Smooth muscle cell of the brain vasculature (primary cell): ENCODE data around the gene KLHDC7B.

ENCODE experiments used
- DNase-seq: peaks from one replicate; pipeline ENCODE4 v3.0.0-alpha.2; 2012; ENCODE audit warnings: low read depth, low spot score

The KLHDC7B gene

DNA sequence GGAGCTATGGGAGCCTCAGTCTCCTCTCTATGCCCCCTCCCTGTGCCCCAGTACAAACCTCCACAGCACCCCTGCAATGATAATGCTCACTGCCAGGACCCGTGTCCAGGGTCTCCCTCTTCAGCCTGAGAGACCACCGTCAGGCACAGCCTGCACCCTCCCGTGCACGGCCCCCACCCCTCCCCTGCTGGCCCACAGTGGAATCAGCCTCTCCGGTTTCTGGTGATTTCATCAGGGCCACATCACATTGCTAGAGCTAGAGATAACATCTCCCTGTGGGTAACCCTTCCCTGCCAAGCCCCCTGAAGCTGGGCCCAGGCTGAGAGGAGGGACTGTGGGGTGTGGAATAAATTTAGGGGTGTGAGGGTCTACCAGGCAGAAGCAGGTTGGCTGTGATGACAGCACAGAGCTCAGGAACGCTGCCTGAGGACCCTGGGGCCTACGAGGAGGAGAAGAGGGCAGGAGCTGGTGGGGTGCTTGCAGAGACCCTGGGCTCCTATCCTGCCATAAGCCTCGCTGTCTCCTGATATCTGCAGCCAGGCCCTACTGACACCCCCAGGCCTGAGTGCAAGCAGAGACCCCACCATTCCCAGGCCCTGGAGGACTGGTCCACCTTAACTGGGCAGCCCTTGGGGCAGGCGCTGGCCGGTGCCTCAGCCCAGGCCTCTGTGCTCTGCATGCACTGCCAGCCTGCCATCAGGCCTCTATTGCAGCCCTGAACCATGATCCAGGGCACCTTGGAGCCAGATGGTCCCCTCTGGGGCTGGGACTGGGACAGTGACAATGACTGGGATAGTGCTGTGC is at the start of gene KLHDC7B:
KLHDC7B (plus strand) TSS at position 378 of the 804 bp plus-strand sequence; CDS start at position 723, 345 bp downstream.
- no peak for DNase-seq

- DNase-seq: no peak
These were observed 48.6 kb upstream of the KLHDC7B start for GRCh38 chr22:50497093-50497492.

DNA sequence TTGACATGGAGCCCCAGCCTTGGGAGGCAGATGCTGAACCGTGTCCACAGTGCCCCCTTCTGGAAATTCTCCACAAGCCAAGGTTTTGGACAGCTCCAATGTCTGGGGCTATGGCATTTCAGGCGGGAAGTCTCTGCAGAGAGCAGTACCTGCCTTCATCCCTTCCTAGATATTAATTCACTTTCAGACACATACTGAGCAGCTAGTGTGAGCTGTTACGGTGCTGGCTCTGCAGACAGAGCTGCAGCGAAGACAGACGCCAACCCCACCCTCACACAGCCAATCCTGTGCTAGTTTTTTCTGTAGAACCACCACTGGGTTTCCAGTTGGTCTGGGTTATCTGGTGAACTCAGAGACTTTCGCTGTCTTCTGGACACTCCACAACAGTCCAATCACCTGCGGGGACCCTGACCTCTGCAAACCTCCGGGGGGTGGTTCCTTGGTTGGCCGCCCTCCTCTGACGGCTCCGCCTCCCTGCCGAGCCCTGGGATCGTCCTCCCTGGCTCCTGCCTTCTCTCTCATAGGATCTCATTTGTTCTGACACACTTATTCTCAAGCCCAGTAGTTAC is 47.3 kb upstream of the KLHDC7B start:
- DNase-seq: no peak

- DNase-seq: no peak
These were observed 45.2 kb upstream of the KLHDC7B start for GRCh38 chr22:50500452-50500851.

DNA sequence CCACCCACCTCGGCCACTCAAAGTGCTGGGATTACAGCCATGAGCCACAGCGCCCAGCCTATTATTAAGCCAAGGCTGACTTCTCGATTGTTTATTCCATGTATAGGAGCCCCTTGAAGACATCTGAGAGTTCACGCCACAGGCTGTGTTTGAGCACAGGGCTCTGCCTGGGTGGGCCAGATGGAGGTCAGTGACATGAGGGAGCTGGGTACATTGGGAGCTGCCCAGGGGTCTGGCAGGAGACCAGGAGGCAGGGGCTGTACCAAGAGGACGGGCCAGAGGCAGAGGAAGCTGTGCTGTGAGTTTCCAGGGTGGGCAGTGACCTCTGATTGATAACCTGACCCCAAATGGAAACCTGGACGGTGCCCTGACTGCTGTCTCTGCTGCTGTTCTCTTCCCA is 43.6 kb upstream of the KLHDC7B start:
- DNase-seq: no peak

- no peak for DNase-seq
These were observed 42.8 kb upstream of the KLHDC7B start for GRCh38 chr22:50502628-50503474.

DNA sequence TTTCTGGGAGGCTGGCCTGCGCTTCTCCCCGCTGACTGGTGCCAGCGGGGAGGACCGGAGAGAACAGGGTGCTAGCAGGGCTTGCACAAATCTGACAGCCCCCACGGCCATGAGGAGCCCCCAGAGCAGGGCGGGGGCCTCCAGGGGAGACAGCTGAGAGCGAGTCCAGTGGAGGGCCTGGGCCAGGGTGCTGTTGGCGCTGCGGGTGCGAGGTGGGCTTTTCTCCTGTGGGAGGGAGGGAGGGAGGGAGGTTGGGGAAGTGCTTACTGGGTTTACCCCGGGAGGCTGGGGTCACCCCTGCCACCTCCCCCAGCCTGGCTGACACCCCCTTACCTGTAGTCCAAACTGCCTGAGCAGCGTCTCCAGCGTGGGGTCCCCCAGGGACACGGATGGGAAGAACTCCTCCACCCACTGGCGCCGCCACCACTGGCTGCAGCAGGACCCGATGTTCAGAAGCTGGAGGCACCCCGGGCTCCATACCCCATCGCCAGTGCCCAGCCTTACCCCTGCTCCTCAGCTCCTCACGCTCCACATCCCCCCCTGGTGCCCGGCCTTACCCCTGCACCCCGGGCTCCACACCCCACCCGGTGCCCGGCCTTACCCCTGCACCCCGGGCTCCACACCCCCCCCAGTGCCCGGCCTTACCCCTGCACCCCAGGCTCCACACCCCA is 42.1 kb upstream of the KLHDC7B start:
- no peak for DNase-seq

DNA sequence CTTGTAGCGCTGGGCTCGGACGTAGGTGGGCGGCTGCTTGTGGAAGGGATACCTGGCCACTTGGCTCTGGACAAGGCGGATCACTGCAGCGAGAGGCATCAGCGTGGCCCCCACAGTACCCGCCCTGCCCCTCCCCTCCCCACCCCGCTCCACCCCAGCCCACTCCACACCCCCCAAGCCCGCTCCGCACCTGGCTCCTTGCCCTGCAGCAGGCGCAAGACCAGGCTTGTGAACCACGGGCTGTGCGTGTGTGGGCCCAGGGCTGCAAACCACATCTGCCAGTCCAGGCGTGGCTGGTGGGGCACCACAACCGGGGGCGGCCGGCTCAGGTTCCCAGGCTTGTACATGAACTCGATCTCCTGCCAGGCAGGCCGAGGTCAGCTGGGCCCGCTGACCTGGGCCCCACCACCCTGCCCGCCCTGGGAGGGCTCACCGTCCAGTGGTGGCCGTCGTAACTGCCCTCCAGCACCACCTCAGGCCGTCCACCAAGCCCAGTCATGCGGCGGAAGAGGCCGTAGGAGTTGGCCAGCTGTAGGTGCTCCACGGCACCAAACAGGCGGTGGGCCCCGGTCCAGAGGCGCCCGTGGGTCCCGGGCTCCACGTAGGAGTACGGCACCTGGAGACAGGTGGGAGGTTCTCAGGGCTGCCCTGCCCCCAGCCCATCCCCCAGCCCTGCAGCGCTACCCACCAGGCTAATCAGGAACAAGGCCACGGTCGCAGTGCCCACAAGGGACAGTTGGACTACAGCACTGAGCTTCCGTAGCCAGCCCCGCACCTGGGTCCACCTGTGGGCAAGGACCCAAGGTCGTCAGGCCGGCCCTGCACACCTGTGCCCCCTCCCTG is 41.1 kb upstream of the KLHDC7B start:
- DNase-seq: no peak

DNA sequence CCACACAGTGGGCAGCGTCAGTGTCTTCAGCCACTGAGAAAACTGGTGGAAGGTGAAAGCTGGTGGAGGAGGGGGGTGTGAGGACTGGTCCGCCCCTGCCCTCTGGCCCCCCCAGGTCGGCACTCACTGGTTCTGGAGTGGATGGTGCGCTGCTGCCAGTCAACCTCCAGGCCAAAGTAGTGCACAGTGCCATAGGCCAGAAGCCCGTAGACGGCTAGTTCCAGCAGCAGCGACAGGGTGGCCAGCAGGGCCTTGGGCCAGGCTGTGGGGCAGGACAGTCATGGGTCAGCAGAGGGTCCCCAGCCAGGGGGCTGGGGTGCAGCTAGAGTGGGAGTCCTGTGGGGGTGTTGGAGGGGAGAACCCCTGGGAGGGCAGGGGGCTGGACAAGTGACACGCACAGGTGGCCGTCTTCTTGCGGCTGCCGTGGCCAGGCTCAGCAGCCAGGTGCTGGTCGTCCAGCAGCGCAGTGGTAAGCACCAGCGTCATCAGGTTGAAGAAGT is 40.4 kb upstream of the KLHDC7B start:
- no peak for DNase-seq

DNA sequence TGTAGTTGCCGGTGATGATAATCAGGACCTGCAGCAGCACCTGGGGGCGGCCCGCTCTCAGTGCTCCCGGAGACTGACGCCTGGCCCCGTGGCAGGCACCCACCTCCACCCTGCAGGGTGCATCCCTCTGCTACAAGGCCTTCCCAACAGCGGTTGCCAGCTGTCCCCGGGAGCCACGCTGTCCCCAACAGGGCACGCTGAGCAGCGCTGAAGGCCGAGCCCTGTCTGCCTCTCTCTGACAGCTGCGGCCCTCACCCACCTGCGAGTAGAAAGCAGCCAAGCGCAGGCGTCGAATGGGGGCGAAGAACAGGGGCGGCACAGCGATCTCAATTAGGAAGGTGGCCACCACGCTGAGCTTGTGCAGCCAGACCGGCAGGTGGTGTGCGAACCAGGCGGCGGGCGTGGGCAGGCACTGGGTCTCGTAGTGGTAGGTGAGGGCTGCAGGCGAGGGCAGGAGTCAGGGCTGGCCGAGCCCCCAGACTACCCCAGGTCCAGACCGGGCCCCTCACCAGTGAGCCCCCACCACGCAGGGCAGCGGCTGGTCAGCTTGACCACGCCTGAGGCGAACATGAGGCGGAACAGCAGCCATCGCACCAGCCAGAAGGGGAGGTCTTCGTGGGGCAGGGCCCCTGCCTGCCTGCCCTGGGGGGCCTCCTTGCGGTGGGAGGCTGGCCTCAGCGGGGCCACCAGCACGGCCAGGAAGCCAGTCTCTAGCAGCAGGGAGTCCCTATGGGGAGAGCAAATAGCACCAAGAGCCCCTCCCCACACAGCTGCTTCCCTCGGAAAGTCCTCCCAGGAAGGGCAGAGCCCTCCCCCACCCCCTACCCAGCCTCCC is 39.7 kb upstream of the KLHDC7B start:
- no peak for DNase-seq

- DNase-seq: no peak
These were observed 38.9 kb upstream of the KLHDC7B start for GRCh38 chr22:50506611-50507420.

- DNase-seq: no peak
These were observed 38.2 kb upstream of the KLHDC7B start, which contains the start of gene LMF2 for GRCh38 chr22:50507421-50507990. Gene LMF2 (minus strand): TSS chr22:50507702. CDS start chr22:50507675, 27 bp downstream.

- DNase-seq: peak; percentile 94
These were observed 37.5 kb upstream of the KLHDC7B start, which contains the start of gene NCAPH2 for GRCh38 chr22:50507991-50508884. Gene NCAPH2 (plus strand): TSS chr22:50508224. CDS start chr22:50508338, 114 bp downstream.

GRCh38 chr22:50508897-50509296 is 36.8 kb upstream of the KLHDC7B start:
- no peak for DNase-seq

DNA sequence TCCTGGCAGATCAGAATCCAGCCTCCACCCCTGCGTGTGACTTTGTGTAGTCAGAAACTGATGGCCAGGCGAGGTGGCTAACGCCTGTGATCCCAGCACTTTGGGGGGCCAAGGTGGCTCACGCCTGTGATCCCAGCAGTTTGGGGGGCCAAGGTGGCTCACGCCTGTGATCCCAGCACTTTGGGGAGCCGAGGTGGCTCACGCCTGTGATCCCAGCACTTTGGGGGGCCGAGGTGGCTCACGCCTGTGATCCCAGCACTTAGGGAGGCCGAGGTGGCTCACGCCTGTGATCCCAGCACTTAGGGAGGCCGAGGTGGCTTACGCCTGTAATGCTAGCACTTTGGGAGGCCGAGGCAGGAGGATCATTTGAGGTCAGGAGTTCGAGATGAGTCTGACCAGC is 32.5 kb upstream of the KLHDC7B start:
- no peak for DNase-seq

DNA sequence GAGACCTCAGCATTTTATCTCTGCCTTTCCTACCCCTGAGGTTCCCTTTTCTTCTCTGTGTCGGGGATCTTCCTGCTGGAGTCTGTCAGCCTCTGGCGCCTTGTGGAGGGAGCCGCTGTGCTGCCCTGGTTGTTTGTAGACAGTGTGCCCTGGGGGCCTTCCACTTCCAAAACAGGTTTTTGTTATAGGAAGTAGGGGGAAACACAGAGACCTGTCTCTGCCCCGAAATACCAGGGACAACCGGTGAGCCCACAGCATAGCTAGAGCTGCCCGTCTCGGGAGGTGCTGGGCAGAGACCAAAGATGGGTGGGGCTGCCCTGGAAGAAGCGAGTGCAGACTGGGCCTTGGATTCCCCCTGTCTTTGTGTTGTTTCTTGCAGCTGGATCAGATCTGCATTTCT is 29.6 kb upstream of the KLHDC7B start:
- DNase-seq: no peak

- no peak for DNase-seq
These were observed 28.8 kb upstream of the KLHDC7B start for GRCh38 chr22:50516891-50517290.
